A673 (cell line): ENCODE measurements around the gene MTERF4. TPM values are rescaled to one million over a fixed set of nuclear protein-coding genes. Genes with fewer than 3 reads are reported as not detected.

Experiments
- BruUV-seq: library from RNA; stranded (reverse); fragments of 400-500 nt; replicated peaks from 2 replicates; lab custom pipeline; 2021; lab: Mats Ljungman, UMichigan
- CTCF ChIA-PET: fragments of 300-600 bp; sonication (Branson Sonifier 250); formaldehyde crosslinking; loops from one replicate; lab custom pipeline; 2022; ENCODE audit warnings: antibody characterized with exemption; lab: Charles Lee
- POLR2A ChIA-PET: fragments of 300-600 bp; sonication (Branson Sonifier 250); formaldehyde crosslinking; loops from one replicate; lab custom pipeline; 2022; ENCODE audit warnings: antibody characterized with exemption; ENCODE audit not compliant: low non-redundant PET; lab: Charles Lee
- DNase-seq: peaks from one replicate; pipeline ENCODE4 v3.0.0-alpha.2; 2015; ENCODE audit warnings: low spot score
- H3K27ac ChIP-seq: fragments of 200-600 bp; sonication (generic); 2 replicates; pipeline ENCODE4 v1.5.1; 2016; ENCODE audit warnings: mixed run types, low read depth, mild to moderate bottlenecking, mixed read lengths, antibody characterized with exemption, low read length; ENCODE audit not compliant: poor library complexity, severe bottlenecking
- H3K27me3 ChIP-seq: fragments of 200-600 bp; sonication (generic); replicated peaks from 2 replicates; pipeline ENCODE4 v1.6.1; 2017; ENCODE audit warnings: mixed run types, low read depth, mild to moderate bottlenecking, mixed read lengths, antibody characterized with exemption, low read length; ENCODE audit not compliant: insufficient read depth, poor library complexity
- H3K36me3 ChIP-seq: fragments of 200-600 bp; sonication (generic); 2 replicates; pipeline ENCODE4 v1.6.1; 2016; ENCODE audit warnings: mixed run types, mild to moderate bottlenecking, mixed read lengths, antibody characterized with exemption, low read length; ENCODE audit not compliant: insufficient read depth, poor library complexity, severe bottlenecking
- H3K4me1 ChIP-seq: fragments of 200-600 bp; sonication (generic); 2 replicates; pipeline ENCODE4 v1.6.1; 2017; ENCODE audit warnings: mixed run types, mild to moderate bottlenecking, mixed read lengths, antibody characterized with exemption, low read length; ENCODE audit not compliant: insufficient read depth, poor library complexity, severe bottlenecking
- H3K4me3 ChIP-seq: fragments of 200-600 bp; sonication (generic); 2 replicates; pipeline ENCODE4 v1.5.1; 2016; ENCODE audit warnings: low read depth, mixed run types, mild to moderate bottlenecking, mixed read lengths, low read length; ENCODE audit not compliant: poor library complexity, severe bottlenecking
- H3K9me3 ChIP-seq: fragments of 200-600 bp; sonication (generic); 2 replicates; pipeline ENCODE4 v1.6.1; 2016; ENCODE audit warnings: mixed run types, low read depth, mild to moderate bottlenecking, mixed read lengths, antibody characterized with exemption, low read length; ENCODE audit not compliant: poor library complexity, severe bottlenecking
- CTCF ChIP-seq: fragments of 300-800, 200-600 bp; sonication (generic); conservative IDR thresholded peaks from 2 replicates; pipeline ENCODE4 v1.5.1; 2017; ENCODE audit warnings: low read depth, mild to moderate bottlenecking, antibody characterized with exemption, low read length, moderate library complexity, mixed read lengths
- EZH2 ChIP-seq: fragments of 200-600 bp; sonication (generic); IDR thresholded peaks from 2 replicates; pipeline ENCODE4 v1.6.1; 2017; ENCODE audit warnings: borderline replicate concordance, low read depth, mild to moderate bottlenecking, mixed read lengths, antibody characterized with exemption, low read length; ENCODE audit not compliant: poor library complexity, severe bottlenecking
- intact Hi-C: fragments of 100-400 bp; cut with micrococcal nuclease; formaldehyde crosslinking; loops from one replicate; pipeline ENCODE4 v1.10.0; 2022; ENCODE audit not compliant: unreplicated experiment
- total RNA-seq: library from RNA; stranded (reverse); gene quantifications from 2 replicates; pipeline ENCODE4 v1.2.3, GENCODE V29; 2021

Gene MTERF4
- total RNA-seq, 1 experiment from 2014 or later = 39.8 TPM

GRCh38 chr2:241083091-241083415, 19.0 kb downstream of the MTERF4 start:
- H3K36me3 ChIP-seq = peaks cover 18% of the 10 kb centered on the region
- ChIA-PET POLR2A (no interaction called here), CTCF (no interaction called here)
- H3K27ac ChIP-seq = no peak overlapping the region
- intact Hi-C loops = no loop called here
- no peaks in the 10 kb centered on the region for H3K27me3 ChIP-seq
- no peaks in the 10 kb centered on the region for H3K9me3 ChIP-seq
- no peak overlapping the region for H3K4me3 ChIP-seq
- no peaks in the 10 kb centered on the region for H3K4me1 ChIP-seq
- BruUV-seq = no TSS peak
- DNase-seq = no peak
- no peak for TF ChIP-seq EZH2
- TF ChIP-seq CTCF = no peak

- Histone ChIP-seq H3K4me3 (no peak overlapping the region), H3K27me3 (no peaks in the 10 kb centered on the region), H3K36me3 (peaks cover 12% of the 10 kb centered on the region), H3K9me3 (no peaks in the 10 kb centered on the region), H3K27ac (no peak overlapping the region), H3K4me1 (no peaks in the 10 kb centered on the region)
- POLR2A ChIA-PET = no interaction called here
- no peak for TF ChIP-seq EZH2
- TF ChIP-seq CTCF = no peak
- no TSS peak for BruUV-seq
- DNase-seq = no peak
- intact Hi-C loops = no loop called here
- CTCF ChIA-PET = no interaction called here
Observed at GRCh38 chr2:241082341-241083090, 19.6 kb downstream of the MTERF4 start.

GRCh38 chr2:241081643-241082340, 20.3 kb downstream of the MTERF4 start:
- intact Hi-C loops = no loop called here
- H3K27me3 ChIP-seq = no peaks in the 10 kb centered on the region
- peaks cover 7% of the 10 kb centered on the region for H3K36me3 ChIP-seq
- POLR2A ChIA-PET = no interaction called here
- no peak overlapping the region for H3K4me3 ChIP-seq
- CTCF ChIA-PET = no interaction called here
- no peaks in the 10 kb centered on the region for H3K9me3 ChIP-seq
- BruUV-seq = no TSS peak
- TF ChIP-seq EZH2 (no peak), CTCF (no peak)
- H3K27ac ChIP-seq = no peak overlapping the region
- no peaks in the 10 kb centered on the region for H3K4me1 ChIP-seq
- DNase-seq = no peak
